SK-N-SH (cell line): ENCODE data around the gene DDX54. TPM values are rescaled to one million over a fixed set of nuclear protein-coding genes. Genes with fewer than 3 reads are reported as not detected.

Source experiments
- CTCF ChIA-PET: fragments of 300-600, 350-600 bp; formaldehyde crosslinking; extraction: SDS; loops from one replicate; lab custom pipeline; 2021; lab: Yijun Ruan, JAX
- POLR2A ChIA-PET: fragments of 350-600 bp; sonication (Branson Sonifier 250); formaldehyde crosslinking; extraction: SDS; loops from one replicate; lab custom pipeline; 2020; ENCODE audit warnings: antibody characterized with exemption, inconsistent platforms; lab: Yijun Ruan, JAX
- DNase-seq: peaks from one replicate; pipeline ENCODE4 v3.0.0; 2012
- H2AFZ ChIP-seq: fragments of 200-600 bp; sonication (generic); 2 replicates; pipeline ENCODE4 v1.8.1; 2016; ENCODE audit warnings: antibody characterized with exemption, mild to moderate bottlenecking, low read depth
- H3F3A ChIP-seq: fragments of 200-600 bp; sonication (generic); replicated peaks from 2 replicates; pipeline ENCODE3; 2016; ENCODE audit warnings: antibody characterized with exemption, mild to moderate bottlenecking; ENCODE audit not compliant: insufficient read depth
- H3K27ac ChIP-seq, 2 experiments: fragments of 200-500 bp in 1 of 2; fragments of 200-600 bp in 1 of 2; sonication (Bioruptor generic) in 1 of 2; sonication (generic), shearing (Covaris generic) in 1 of 2; 2 replicates each; pipeline versions ENCODE4 v1.5.1 to v1.6.1; 2014 to 2016; ENCODE audit warnings: low read depth in 2 of 2, inconsistent platforms in 1 of 2, low read length in 1 of 2, mild to moderate bottlenecking in 1 of 2, mixed read lengths in 1 of 2
- H3K27me3 ChIP-seq: fragments of 200-600 bp; sonication (generic), shearing (Covaris generic); 2 replicates; pipeline ENCODE4 v1.6.1; 2016; ENCODE audit warnings: mixed run types; ENCODE audit not compliant: insufficient read depth
- H3K36me3 ChIP-seq, 2 experiments: fragments of 200-500 bp in 1 of 2; fragments of 200-600 bp in 1 of 2; sonication (Bioruptor generic) in 1 of 2; sonication (generic) in 1 of 2; replicated peaks in 1 of 2; 2 replicates each; pipeline versions ENCODE3 to v1.5.1; 2014 to 2016; ENCODE audit warnings: low read length in 1 of 2, mild to moderate bottlenecking in 1 of 2; ENCODE audit not compliant: insufficient read depth in 2 of 2, control insufficient read depth in 1 of 2
- H3K4me1 ChIP-seq, 2 experiments: fragments of 200-500 bp in 1 of 2; fragments of 200-600 bp in 1 of 2; sonication (Bioruptor generic) in 1 of 2; sonication (generic), shearing (Covaris generic) in 1 of 2; 2 replicates each; pipeline versions ENCODE4 v1.5.1 to v1.6.1; 2014 to 2016; ENCODE audit warnings: low read depth in 1 of 2, low read length in 1 of 2, mixed run types in 1 of 2; ENCODE audit not compliant: insufficient read depth in 2 of 2, control insufficient read depth in 1 of 2
- H3K4me2 ChIP-seq: fragments of 200-600 bp; sonication (generic), shearing (Covaris generic); 2 replicates; pipeline ENCODE4 v1.6.1; 2017; ENCODE audit warnings: mixed run types
- H3K4me3 ChIP-seq, 2 experiments: fragments of 200-500 bp in 1 of 2; fragments of 200-600 bp in 1 of 2; sonication (Bioruptor generic) in 1 of 2; sonication (generic), shearing (Covaris generic) in 1 of 2; 2 replicates each; pipeline versions ENCODE4 v1.5.1 to v1.8.1; 2014 to 2016; ENCODE audit warnings: low read depth in 2 of 2, inconsistent platforms in 1 of 2, low read length in 1 of 2, mild to moderate bottlenecking in 1 of 2, mixed read lengths in 1 of 2, moderate library complexity in 1 of 2
- H3K79me2 ChIP-seq: fragments of 200-600 bp; sonication (generic); 2 replicates; pipeline ENCODE4 v1.8.1; 2017; ENCODE audit warnings: mild to moderate bottlenecking; ENCODE audit not compliant: insufficient read depth
- H3K9ac ChIP-seq: fragments of 200-600 bp; sonication (generic); 2 replicates; pipeline ENCODE4 v1.6.1; 2017; ENCODE audit warnings: mixed run types
- H3K9me2 ChIP-seq: fragments of 200-600 bp; sonication (generic); 2 replicates; pipeline ENCODE4 v1.6.1; 2017; ENCODE audit warnings: mixed run types
- H3K9me3 ChIP-seq: fragments of 200-600 bp; sonication (generic); 2 replicates; pipeline ENCODE4 v1.6.1; 2017; ENCODE audit warnings: mixed run types, mild to moderate bottlenecking, moderate library complexity
- H4K20me1 ChIP-seq: fragments of 200-600 bp; sonication (generic); 2 replicates; pipeline ENCODE4 v1.6.1; 2017; ENCODE audit warnings: mild to moderate bottlenecking, mixed run types; ENCODE audit not compliant: insufficient read depth
- CHD2 ChIP-seq: fragments of 150-350 bp; IDR thresholded peaks from 2 replicates; pipeline ENCODE4 v1.6.1; 2018; ENCODE audit warnings: low read length; ENCODE audit not compliant: partially characterized antibody
- ELF1 ChIP-seq: IDR thresholded peaks from 2 replicates; pipeline ENCODE4 v1.4.0; 2012
- EP300 ChIP-seq, 2 experiments: IDR thresholded peaks; 2 replicates each; pipeline versions ENCODE4 v1.4.0 to v1.6.1; 2012; ENCODE audit warnings: borderline replicate concordance in 1 of 2, low read depth in 1 of 2, low read length in 1 of 2
- FOXJ3 ChIP-seq: sonication (generic); formaldehyde crosslinking; IDR thresholded peaks from 2 replicates; pipeline ENCODE4 v1.5.1; 2020; ENCODE audit warnings: mild to moderate bottlenecking, missing genetic modification reagents
- FOXM1 ChIP-seq: IDR thresholded peaks from 2 replicates; pipeline ENCODE4 v1.4.0; 2012; ENCODE audit warnings: low read depth, mild to moderate bottlenecking
- MXI1 ChIP-seq: IDR thresholded peaks from 2 replicates; pipeline ENCODE4 v1.6.1; 2012; ENCODE audit warnings: mild to moderate bottlenecking, low read depth, low read length, improper control_type of control experiment
- NFIC ChIP-seq: IDR thresholded peaks from 2 replicates; pipeline ENCODE4 v1.4.0; 2012; ENCODE audit warnings: borderline replicate concordance
- NRF1 ChIP-seq: IDR thresholded peaks from 2 replicates; pipeline ENCODE4 v1.6.1; 2012; ENCODE audit warnings: low read depth, mild to moderate bottlenecking, low read length
- RAD21 ChIP-seq: IDR thresholded peaks from 2 replicates; pipeline ENCODE4 v1.6.1; 2012; ENCODE audit warnings: mild to moderate bottlenecking, low read length
- RCOR1 ChIP-seq: fragments of 150-350 bp; IDR thresholded peaks from 2 replicates; pipeline ENCODE4 v1.6.1; 2017; ENCODE audit warnings: antibody characterized with exemption, low read length
- SIN3A ChIP-seq: IDR thresholded peaks from 2 replicates; pipeline ENCODE4 v1.6.1; 2012; ENCODE audit warnings: low read depth, mild to moderate bottlenecking, low read length, moderate library complexity, borderline replicate concordance
- SMC3 ChIP-seq: IDR thresholded peaks from 2 replicates; pipeline ENCODE4 v1.6.1; 2012; ENCODE audit warnings: low read depth, low read length, improper control_type of control experiment
- TCF12 ChIP-seq: IDR thresholded peaks from 2 replicates; pipeline ENCODE4 v1.4.0; 2012
- TEAD4 ChIP-seq: IDR thresholded peaks from 2 replicates; pipeline ENCODE4 v1.4.0; 2012; ENCODE audit warnings: mild to moderate bottlenecking, borderline replicate concordance; ENCODE audit not compliant: insufficient read depth
- YY1 ChIP-seq: IDR thresholded peaks from 2 replicates; pipeline ENCODE4 v1.4.0; 2012; ENCODE audit warnings: low read depth, mild to moderate bottlenecking
- WGBS: methylation state at CpG from one replicate; pipeline ENCODE4 v1.1.6; 2017; ENCODE audit warnings: low lambda C conversion rate; 5-methylcytosine and 5-hydroxymethylcytosine counted together
- polyA plus RNA-seq, 3 experiments: library from polyadenylated mRNA; depleted of rRNA; stranded (reverse); fragments of >200 nt; gene quantifications; 2 replicates each; pipeline ENCODE4 v1.2.3, GENCODE V29; 2012
- TF ChIP-seq, protein P1 (sequence below): fragments of 150-350 bp; IDR thresholded peaks from 2 replicates; pipeline ENCODE4 v1.6.1; 2017; ENCODE audit warnings: antibody characterized with exemption, low read length, low read depth, borderline replicate concordance
- TF ChIP-seq, protein P2 (sequence below): IDR thresholded peaks from 2 replicates; pipeline ENCODE4; 2012
- TF ChIP-seq, protein P3 (sequence below): IDR thresholded peaks from 2 replicates; pipeline ENCODE4 v1.4.0; 2012; ENCODE audit warnings: low read depth
- TF ChIP-seq, protein P4 (sequence below): IDR thresholded peaks from 2 replicates; pipeline ENCODE4 v1.4.0; 2012; ENCODE audit warnings: low read depth, borderline replicate concordance

The DDX54 gene
- polyA plus RNA-seq, 1 of the 3 experiments (the other 2 are of a cell fraction) = 69.9 TPM

DNA sequence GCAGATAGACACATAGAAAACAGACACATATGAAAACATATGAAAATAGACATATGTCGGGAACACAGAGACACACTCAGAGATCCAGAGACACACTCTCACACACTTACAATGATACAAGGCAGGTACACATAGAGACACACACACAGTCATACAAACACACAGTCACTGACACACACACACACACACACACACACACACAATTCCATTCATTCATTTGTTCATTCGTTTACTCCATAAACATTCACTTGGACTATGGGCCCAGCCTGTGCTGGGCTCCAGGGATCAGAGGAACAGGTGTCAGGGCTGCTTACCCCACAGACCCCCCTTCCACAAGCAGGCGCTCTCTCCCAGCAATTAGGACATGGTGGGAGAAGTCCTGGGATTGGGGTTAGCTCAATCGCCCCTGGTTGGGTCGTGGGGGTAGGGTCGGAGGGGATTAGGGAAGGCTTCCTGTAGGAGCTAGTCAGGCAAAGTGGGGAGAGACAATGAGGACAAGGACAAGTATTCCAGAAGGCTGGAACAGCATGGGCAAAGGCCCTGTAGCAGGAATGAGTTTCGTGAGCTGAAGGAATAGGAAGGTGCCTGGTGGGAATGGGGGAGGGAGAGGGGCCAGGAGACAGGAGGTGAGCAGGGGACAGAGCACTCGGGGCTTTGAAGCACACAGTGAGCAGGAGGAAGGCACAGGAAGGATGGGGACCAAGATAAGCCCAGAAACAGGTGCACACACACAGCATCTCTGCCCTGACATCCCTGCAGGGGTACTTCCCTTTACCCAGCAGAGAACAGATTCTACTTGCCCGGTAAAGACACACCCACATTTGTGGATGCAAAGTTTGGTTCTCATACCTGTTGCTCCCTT is 56.2 kb downstream of the DDX54 start:
- Histone ChIP-seq H3K4me2 (no peak overlapping the region), H3K4me1 (peaks cover 0 to 2% of the 10 kb centered on the region in 2 experiments; a peak in 1 of 4 replicates), H3K27me3 (no peaks in the 10 kb centered on the region), H3K4me3 (no peak overlapping the region), H3K9me2 (no peaks in the 10 kb centered on the region), H3K9ac (no peak overlapping the region), H4K20me1 (no peaks in the 10 kb centered on the region), H2AFZ (no peak overlapping the region), H3K36me3 (no peaks in the 10 kb centered on the region), H3K27ac (no peak overlapping the region), H3F3A (no peaks in the 10 kb centered on the region), H3K9me3 (no peaks in the 10 kb centered on the region), H3K79me2 (no peaks in the 10 kb centered on the region)
- POLR2A ChIA-PET = no interaction called here
- peak; percentile 19 for DNase-seq
- CTCF ChIA-PET = interaction anchor here (1.2 to 2.8 kb wide), 2 partner anchors 24 to 45 kb away, joined by 6 to 13 read pairs; no protein-coding TSS in a partner anchor
- TF ChIP-seq TEAD4 (no peak), FOXJ3 (CRISPR knock-in tag) (no peak), CHD2 (no peak), SIN3A (no peak), MXI1 (no peak), ELF1 (no peak), TCF12 (no peak), RCOR1 (no peak), RAD21 (no peak), NFIC (no peak), NRF1 (no peak), FOXM1 (no peak), YY1 (no peak), EP300 (IDR thresholded peaks at IDR 0.05; ENCODE audit: borderline replicate concordance in 1 of 2, low read depth in 1 of 2, low read length in 1 of 2) (no peak), SMC3 (no peak)
- TF ChIP-seq, protein P1, sequence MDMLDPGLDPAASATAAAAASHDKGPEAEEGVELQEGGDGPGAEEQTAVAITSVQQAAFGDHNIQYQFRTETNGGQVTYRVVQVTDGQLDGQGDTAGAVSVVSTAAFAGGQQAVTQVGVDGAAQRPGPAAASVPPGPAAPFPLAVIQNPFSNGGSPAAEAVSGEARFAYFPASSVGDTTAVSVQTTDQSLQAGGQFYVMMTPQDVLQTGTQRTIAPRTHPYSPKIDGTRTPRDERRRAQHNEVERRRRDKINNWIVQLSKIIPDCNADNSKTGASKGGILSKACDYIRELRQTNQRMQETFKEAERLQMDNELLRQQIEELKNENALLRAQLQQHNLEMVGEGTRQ = no peak
- TF ChIP-seq, protein P2, sequence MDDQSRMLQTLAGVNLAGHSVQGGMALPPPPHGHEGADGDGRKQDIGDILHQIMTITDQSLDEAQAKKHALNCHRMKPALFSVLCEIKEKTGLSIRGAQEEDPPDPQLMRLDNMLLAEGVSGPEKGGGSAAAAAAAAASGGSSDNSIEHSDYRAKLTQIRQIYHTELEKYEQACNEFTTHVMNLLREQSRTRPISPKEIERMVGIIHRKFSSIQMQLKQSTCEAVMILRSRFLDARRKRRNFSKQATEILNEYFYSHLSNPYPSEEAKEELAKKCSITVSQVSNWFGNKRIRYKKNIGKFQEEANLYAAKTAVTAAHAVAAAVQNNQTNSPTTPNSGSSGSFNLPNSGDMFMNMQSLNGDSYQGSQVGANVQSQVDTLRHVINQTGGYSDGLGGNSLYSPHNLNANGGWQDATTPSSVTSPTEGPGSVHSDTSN = no peak
- TF ChIP-seq, protein P3, sequence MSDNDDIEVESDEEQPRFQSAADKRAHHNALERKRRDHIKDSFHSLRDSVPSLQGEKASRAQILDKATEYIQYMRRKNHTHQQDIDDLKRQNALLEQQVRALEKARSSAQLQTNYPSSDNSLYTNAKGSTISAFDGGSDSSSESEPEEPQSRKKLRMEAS = no peak
- TF ChIP-seq, protein P4, sequence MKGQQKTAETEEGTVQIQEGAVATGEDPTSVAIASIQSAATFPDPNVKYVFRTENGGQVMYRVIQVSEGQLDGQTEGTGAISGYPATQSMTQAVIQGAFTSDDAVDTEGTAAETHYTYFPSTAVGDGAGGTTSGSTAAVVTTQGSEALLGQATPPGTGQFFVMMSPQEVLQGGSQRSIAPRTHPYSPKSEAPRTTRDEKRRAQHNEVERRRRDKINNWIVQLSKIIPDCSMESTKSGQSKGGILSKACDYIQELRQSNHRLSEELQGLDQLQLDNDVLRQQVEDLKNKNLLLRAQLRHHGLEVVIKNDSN = no peak
- 59% methylated on average over 9 of the region's 9 CpGs for WGBS
